HCEC 1CT (cell line): ENCODE data around the gene STPG3.

Experiments used
- DNase-seq: peaks from one replicate; pipeline ENCODE4 v3.0.0-alpha.2; 2017

The STPG3 gene

GRCh38 chr9:137251194-137251461, at the start of gene STPG3:
Gene STPG3 (plus strand): TSS chr9:137251286. CDS start chr9:137251287, 1 bp downstream.
- no peak for DNase-seq

GRCh38 chr9:137202966-137203365, 48.1 kb upstream of the STPG3 start:
- no peak for DNase-seq

- DNase-seq: no peak
Observed at GRCh38 chr9:137204731-137205125, 46.4 kb upstream of the STPG3 start.

GRCh38 chr9:137205126-137206069, 45.7 kb upstream of the STPG3 start, which contains the start of the genes NDOR1 and TMEM203:
Gene NDOR1 (plus strand): TSS chr9:137205700. CDS start chr9:137205778, 78 bp downstream.
Gene TMEM203 (minus strand): TSS chr9:137205648. CDS start chr9:137205414, 234 bp downstream.
- peak; percentile 74 for DNase-seq

- no peak for DNase-seq
Observed at GRCh38 chr9:137206602-137207001, 44.5 kb upstream of the STPG3 start.

- no peak for DNase-seq
Observed at GRCh38 chr9:137211532-137211931, 39.6 kb upstream of the STPG3 start.

GRCh38 chr9:137212520-137212919, 38.6 kb upstream of the STPG3 start:
- no peak for DNase-seq

- DNase-seq: no peak
Observed at GRCh38 chr9:137213160-137214060, 37.7 kb upstream of the STPG3 start.

GRCh38 chr9:137214620-137215019, 36.5 kb upstream of the STPG3 start:
- no peak for DNase-seq

GRCh38 chr9:137215196-137215986, 35.7 kb upstream of the STPG3 start:
- no peak for DNase-seq

GRCh38 chr9:137216188-137216965, 34.7 kb upstream of the STPG3 start:
- no peak for DNase-seq

GRCh38 chr9:137217276-137218211, 33.5 kb upstream of the STPG3 start:
- DNase-seq: no peak

GRCh38 chr9:137218212-137218753, 32.8 kb upstream of the STPG3 start:
- DNase-seq: no peak

GRCh38 chr9:137218754-137219271, 32.3 kb upstream of the STPG3 start:
- no peak for DNase-seq

GRCh38 chr9:137219757-137220316, 31.2 kb upstream of the STPG3 start:
- no peak for DNase-seq

- no peak for DNase-seq
Observed at GRCh38 chr9:137220317-137221094, 30.6 kb upstream of the STPG3 start.

GRCh38 chr9:137221095-137221505, 30.0 kb upstream of the STPG3 start:
- no peak for DNase-seq

GRCh38 chr9:137221506-137222111, 29.5 kb upstream of the STPG3 start:
- no peak for DNase-seq
